ENCODE data around the gene BTNL9.
"Not testable (repeated sequence)": the region's sequence is repeated elsewhere in the genome, so short reads cannot be mapped to it uniquely, and the experiment has no call there.

The BTNL9 gene

DNA sequence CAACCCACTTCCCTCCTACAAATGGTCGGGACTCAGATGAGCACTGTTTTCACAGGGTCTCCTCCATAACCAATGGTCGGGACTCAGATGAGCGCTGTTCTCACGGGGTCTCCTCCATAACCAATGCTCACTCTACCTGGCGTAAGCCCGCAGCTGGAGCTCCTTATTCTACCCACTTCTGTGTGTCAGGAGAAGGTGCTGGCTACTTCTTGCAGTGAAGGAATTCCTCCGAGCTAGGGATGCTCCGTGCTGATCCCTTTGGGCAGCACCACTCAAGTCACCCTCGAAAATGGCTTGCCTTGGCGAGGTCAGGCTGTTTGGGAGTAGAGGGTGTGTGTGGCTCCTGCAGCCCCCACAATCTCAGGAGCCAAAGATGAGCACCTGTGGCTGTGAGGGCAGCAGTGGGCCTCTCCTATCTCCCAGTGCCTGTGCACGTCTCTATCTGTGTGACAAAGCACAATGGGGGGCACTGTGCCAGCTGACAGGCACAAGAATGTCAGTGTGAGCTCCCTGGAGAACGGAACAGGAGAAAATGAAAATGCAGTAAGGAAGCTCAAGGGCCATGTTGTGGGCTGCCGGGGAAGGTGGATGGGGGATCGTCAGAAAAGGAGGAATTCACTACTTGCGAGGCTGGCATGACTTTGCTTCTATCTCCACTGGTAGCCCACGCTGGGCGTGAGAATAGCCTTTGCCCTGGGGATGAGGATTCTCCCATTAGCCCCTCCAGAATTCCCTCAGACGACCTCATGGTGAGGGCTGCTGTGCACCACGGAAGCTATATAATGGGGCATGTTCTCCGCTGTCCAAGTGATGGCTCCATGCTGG, 3.9 kb upstream of the BTNL9 start:
- Mint-ChIP-seq H3K4me1 (ENCODE audit: low read depth) (no peaks in the 10 kb centered on the region), H3K4me3 (no peak overlapping the region), H3K36me3 (ENCODE audit: low read depth) (no peaks in the 10 kb centered on the region), H3K27ac (no peak overlapping the region), H3K27me3 (ENCODE audit: low read depth) (peaks cover 7% of the 10 kb centered on the region), H3K9me3 (peaks cover 4% of the 10 kb centered on the region)
- no peak for DNase-seq (ENCODE audit: low spot score)

DNA sequence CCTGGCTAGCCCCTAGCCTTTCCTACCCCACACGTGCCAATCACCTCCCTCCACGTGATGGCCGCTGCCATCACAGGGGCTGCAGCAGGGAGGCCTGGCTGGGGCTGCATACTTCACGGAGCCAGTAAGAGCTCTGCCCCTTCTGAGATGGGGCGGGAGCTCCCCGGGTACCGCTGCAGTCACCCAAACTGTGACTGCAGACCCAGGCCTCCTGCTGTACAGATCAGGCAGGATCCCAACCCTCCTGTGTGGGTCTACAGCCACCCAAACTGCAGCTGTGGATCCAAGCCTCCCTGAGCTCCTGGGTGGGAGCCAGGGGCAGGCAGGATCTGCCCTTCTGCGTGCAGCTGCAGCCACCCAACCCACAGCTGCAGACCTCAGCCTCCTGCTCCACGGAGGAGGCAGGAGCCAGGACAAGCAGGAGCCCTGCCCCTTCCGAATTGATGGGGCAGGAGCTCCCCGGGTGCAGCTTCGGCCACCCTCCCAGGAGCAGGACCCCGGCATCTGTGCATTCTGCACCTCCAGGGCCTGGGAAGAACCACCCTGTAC, 3.2 kb upstream of the BTNL9 start:
- H3K36me3 Mint-ChIP-seq (ENCODE audit: low read depth), result no peaks in the 10 kb centered on the region
- H3K9me3 Mint-ChIP-seq, result peaks cover 1% of the 10 kb centered on the region
- peaks cover 7% of the 10 kb centered on the region for H3K27me3 Mint-ChIP-seq (ENCODE audit: low read depth)
- no peak for DNase-seq (ENCODE audit: low spot score)
- no peaks in the 10 kb centered on the region for H3K4me1 Mint-ChIP-seq (ENCODE audit: low read depth)
- H3K27ac Mint-ChIP-seq, result no peak overlapping the region
- no peak overlapping the region for H3K4me3 Mint-ChIP-seq

DNA sequence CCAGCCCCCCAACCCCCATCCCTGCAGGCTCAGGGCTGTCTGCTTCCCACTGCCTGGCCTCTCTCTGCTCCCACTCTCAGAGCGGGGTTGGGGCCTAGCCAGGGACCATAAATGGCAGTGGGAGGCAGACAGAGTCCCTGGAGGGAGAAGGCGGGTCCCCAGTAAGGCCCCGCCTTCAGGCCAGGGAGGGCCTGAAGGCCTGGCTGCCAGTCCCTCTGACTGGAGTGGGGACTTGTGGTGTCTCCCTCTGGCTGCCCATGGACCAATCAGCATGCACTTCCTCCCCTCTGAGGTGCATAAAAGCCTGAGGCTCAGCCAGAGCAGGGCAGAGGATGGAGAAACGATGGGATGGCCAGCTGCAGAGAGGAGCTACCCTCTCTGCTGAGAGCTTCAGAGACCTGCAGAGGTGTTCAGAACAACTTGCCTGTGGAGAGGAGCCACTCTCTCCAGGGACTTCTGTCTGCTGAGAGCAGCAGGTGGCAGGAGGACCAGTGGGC, 2.7 kb upstream of the BTNL9 start:
- H3K27ac Mint-ChIP-seq, result no peak overlapping the region
- H3K4me3 Mint-ChIP-seq, result no peak overlapping the region
- H3K36me3 Mint-ChIP-seq (ENCODE audit: low read depth), result no peaks in the 10 kb centered on the region
- DNase-seq (ENCODE audit: low spot score), result no peak
- H3K4me1 Mint-ChIP-seq (ENCODE audit: low read depth), result no peaks in the 10 kb centered on the region
- peaks cover 6% of the 10 kb centered on the region for H3K27me3 Mint-ChIP-seq (ENCODE audit: low read depth)
- no peaks in the 10 kb centered on the region for H3K9me3 Mint-ChIP-seq

DNA sequence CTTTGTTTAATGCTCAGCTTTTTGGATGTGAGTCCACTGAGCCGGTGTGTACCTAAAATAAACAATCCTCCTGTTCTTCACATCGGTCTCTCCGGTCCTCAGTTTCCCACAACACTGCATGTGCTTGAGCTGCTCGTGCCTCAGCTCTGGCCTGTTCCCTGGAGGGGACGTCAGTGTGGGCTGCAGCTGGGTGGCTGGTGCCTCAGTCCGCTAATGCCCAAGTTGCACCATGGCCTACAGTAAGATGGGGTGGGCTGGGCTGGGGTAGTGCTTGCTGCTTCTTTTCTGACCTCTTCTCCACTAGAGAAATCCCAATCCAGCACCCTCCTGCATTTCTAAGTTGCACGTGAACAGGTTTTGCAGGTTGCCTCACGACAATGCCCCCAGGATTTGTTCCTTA, 595 bp upstream of the BTNL9 start:
- no peak for DNase-seq (ENCODE audit: low spot score)
- no peaks in the 10 kb centered on the region for H3K36me3 Mint-ChIP-seq (ENCODE audit: low read depth)
- H3K27ac Mint-ChIP-seq, result no peak overlapping the region
- H3K4me3 Mint-ChIP-seq, result no peak overlapping the region
- H3K9me3 Mint-ChIP-seq, result no peaks in the 10 kb centered on the region
- peaks cover 9% of the 10 kb centered on the region for H3K27me3 Mint-ChIP-seq (ENCODE audit: low read depth)
- no peaks in the 10 kb centered on the region for H3K4me1 Mint-ChIP-seq (ENCODE audit: low read depth)

DNA sequence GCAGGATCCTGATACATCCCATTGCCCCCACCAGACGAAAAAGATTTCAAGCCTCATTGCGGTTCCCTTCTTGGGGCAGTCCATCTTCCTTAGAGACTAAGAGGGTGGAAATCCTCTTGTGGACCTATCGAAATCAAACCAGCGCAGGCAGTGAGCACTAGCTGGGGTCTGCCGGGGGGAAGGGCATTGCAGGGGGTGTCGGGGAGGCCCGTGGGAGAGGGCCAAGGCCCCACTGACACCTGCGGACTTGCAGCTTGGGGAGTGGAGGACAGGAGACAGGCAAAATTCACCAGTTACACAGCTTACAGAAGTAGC, 522 bp downstream of the BTNL9 start:
- Mint-ChIP-seq H3K36me3 (ENCODE audit: low read depth) (no peaks in the 10 kb centered on the region), H3K4me1 (ENCODE audit: low read depth) (no peaks in the 10 kb centered on the region), H3K27ac (no peak overlapping the region), H3K27me3 (ENCODE audit: low read depth) (peaks cover 10% of the 10 kb centered on the region), H3K9me3 (no peaks in the 10 kb centered on the region), H3K4me3 (no peak overlapping the region)
- DNase-seq (ENCODE audit: low spot score), result no peak

DNA sequence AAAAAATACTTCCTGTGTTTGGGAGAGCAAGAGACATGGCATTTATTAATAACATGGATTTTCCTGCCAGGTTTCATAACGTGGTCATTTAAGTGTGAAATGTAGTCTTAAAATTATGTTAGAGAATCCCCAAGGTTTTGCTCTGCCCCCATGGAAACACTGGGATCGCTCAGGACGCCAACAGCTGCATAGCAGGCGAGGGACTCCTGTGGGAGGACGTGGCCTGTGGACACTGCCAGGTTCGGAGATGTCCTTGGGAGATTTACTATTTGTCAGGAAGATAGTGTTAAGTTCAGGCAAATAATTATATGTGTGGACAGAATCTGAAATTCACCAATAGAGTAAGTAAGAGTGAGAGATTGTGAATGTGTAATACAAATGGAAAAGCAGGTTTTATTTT, 977 bp downstream of the BTNL9 start:
- no peak overlapping the region for H3K4me3 Mint-ChIP-seq
- no peaks in the 10 kb centered on the region for H3K9me3 Mint-ChIP-seq
- peaks cover 10% of the 10 kb centered on the region for H3K27me3 Mint-ChIP-seq (ENCODE audit: low read depth)
- H3K4me1 Mint-ChIP-seq (ENCODE audit: low read depth), result no peaks in the 10 kb centered on the region
- H3K27ac Mint-ChIP-seq, result no peak overlapping the region
- no peaks in the 10 kb centered on the region for H3K36me3 Mint-ChIP-seq (ENCODE audit: low read depth)
- DNase-seq (ENCODE audit: low spot score), result no peak

DNA sequence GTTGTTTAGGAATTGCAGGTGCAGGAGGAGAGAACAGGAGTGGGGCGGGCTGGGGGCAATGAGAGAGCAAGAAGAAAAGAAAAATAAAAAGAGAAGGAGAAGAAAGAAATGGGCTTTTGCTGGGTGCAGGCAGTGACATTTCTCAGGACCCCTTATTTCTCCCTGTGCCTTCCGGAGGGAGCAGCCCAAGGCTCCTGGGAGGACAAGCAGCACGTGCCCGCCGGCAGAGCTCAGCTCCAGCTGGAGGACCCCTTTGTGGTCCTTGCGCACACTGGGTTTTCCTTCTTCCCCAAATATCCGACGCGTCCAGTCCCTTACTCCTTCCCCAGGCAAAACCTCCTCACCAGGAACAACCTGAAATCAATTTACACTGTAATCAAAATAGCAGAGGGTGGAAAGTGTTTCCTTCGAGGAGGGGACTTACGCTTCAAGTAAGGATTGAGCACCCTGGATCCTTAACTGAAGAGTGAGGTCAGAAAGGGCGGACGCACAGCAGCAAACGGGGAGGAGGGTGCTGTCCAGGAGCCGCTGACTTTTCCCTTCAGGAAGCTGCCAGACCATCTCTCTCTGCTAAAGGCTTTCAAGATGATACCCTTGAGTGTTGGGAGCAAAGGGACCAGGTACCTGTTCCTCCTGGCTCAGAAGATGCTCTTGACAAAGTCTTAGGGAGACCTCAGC, 2.1 kb downstream of the BTNL9 start:
- Mint-ChIP-seq H3K36me3 (ENCODE audit: low read depth) (no peaks in the 10 kb centered on the region), H3K27me3 (ENCODE audit: low read depth) (peaks cover 10% of the 10 kb centered on the region), H3K27ac (no peak overlapping the region)

DNA sequence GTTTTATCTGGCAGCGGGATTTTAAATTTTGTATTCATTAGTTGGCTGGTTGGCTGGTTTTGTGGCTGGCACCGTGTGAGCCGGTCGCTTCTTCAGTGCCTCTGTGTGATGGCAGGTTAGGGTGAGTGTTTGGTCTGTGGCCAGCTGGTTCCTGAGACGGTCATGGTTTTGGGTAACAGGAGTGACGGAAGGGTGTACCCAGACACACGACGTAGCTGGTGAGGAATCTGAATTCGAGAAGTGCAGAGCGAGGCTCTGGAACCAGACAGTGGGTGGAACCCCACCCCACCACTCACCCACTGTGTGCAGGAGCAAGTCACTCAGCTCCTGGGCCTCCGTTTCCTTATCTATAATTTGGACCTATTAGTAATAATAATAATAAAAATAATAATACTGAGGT, 2.7 kb downstream of the BTNL9 start:
- Mint-ChIP-seq H3K27me3 (ENCODE audit: low read depth) (peaks cover 10% of the 10 kb centered on the region), H3K36me3 (ENCODE audit: low read depth) (no peaks in the 10 kb centered on the region), H3K4me3 (no peak overlapping the region), H3K4me1 (ENCODE audit: low read depth) (no peaks in the 10 kb centered on the region), H3K9me3 (no peaks in the 10 kb centered on the region), H3K27ac (no peak overlapping the region)
- DNase-seq (ENCODE audit: low spot score), result no peak

More for the DNA sequence above, 2.1 kb downstream of the BTNL9 start:
- no peaks in the 10 kb centered on the region for H3K9me3 Mint-ChIP-seq
- no peak for DNase-seq (ENCODE audit: low spot score)
- no peaks in the 10 kb centered on the region for H3K4me1 Mint-ChIP-seq (ENCODE audit: low read depth)
- H3K4me3 Mint-ChIP-seq, result no peak overlapping the region

DNA sequence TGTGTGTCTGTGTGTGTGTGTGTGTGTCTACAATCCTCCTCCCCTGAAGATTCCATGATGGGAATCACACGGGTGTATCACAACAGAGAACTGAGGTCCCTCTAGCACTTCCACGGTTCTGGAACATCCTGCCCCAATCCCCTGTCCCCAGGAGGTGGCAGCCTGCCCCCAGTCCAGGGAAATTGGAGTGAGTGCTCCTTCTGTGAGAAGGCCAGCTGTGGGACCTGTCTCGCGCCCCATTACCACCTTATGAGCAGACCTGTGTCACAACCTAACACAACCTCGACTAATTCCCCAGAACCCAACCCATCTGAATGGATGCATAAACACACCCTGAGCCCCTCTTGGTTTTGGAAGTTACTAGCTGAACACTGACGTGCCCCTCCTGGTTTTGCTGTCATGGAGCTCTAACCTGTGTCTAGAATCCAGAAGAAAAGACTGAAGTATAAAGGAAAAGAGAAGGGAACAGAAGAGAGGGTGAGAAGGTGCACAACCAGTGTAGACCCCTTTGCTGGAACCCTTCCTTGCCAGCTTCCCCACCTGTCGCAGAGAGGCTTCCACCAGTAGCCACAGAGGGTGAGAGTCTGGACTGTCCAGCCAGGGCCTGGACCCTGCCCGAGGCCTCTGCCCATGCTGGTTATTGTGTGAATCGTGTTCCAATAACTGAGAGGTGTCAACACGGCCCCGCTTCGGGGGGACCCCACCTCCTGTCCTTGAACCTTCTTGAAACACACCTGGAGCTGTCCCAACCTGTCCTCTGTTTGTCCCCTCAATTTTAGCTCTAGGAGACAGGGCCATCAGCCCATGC, 3.4 kb downstream of the BTNL9 start:
- no peak overlapping the region for H3K4me3 Mint-ChIP-seq
- H3K9me3 Mint-ChIP-seq, result no peaks in the 10 kb centered on the region
- H3K36me3 Mint-ChIP-seq (ENCODE audit: low read depth), result no peaks in the 10 kb centered on the region
- DNase-seq (ENCODE audit: low spot score), result no peak
- H3K27me3 Mint-ChIP-seq (ENCODE audit: low read depth), result peaks cover 12% of the 10 kb centered on the region
- H3K27ac Mint-ChIP-seq, result no peak overlapping the region
- no peaks in the 10 kb centered on the region for H3K4me1 Mint-ChIP-seq (ENCODE audit: low read depth)

DNA sequence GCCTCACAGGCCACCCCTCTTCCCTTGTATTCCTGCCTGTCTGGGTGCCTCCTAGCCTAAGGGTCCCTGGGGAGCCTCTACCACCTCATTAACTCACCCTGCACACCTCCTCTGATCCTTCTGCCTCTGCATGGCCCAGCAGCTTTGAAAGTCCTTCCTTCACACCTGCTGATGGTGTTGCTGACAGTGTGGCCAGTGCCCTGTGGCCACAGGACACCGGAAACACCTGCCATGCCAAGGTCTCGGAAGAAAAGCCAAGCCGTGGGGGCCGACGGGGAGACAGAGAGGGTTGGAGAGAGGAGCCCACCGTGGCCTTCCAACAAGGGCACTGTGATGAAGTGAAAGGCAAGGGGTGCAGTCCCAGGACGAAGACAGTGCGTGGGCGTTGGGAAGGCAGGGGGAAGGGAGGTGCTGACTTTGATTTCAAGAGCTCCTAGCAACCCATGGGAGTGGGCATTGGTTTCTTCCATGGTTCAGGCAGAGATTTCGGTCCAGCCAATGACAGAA, 4.1 kb downstream of the BTNL9 start:
- DNase-seq (ENCODE audit: low spot score), result no peak
- Mint-ChIP-seq H3K4me3 (no peak overlapping the region), H3K27me3 (ENCODE audit: low read depth) (peaks cover 15% of the 10 kb centered on the region), H3K36me3 (ENCODE audit: low read depth) (no peaks in the 10 kb centered on the region), H3K9me3 (no peaks in the 10 kb centered on the region), H3K4me1 (ENCODE audit: low read depth) (no peaks in the 10 kb centered on the region), H3K27ac (no peak overlapping the region)

DNA sequence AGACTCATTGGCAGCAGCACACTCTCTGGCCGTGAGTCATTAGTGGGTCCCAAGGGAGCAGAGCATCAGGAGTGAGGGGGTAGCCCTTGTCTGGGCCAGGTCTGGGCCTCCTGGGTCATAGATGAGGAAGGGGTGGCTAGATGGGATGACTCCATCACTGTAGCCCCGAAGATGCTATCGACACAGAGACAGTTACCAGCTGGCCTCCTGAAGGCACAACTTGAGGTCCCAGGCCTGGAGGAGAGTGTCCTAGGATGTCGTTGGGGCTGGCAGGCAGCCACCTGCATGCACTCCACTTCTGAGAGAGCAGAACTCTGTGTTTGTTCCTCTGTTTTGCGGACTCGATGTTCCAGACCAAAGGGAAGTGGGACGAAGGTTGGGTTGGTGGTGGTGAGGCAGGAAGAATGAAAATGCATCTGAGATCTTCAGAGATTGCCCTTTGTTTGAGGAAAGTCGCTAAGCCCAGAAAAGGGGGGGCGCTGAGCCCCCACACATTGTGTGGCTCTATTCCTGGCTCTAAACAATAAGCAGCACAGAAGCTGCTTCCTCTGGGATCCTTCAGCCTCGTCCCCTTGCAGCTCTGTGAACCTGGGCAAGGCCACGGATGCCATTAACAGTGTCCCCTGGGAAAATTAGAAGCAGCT, 4.7 kb downstream of the BTNL9 start:
- peaks cover 21% of the 10 kb centered on the region for H3K27me3 Mint-ChIP-seq (ENCODE audit: low read depth)
- no peaks in the 10 kb centered on the region for H3K36me3 Mint-ChIP-seq (ENCODE audit: low read depth)
- H3K9me3 Mint-ChIP-seq, result no peaks in the 10 kb centered on the region
- no peak for DNase-seq (ENCODE audit: low spot score)
- no peak overlapping the region for H3K4me3 Mint-ChIP-seq
- no peak overlapping the region for H3K27ac Mint-ChIP-seq
- H3K4me1 Mint-ChIP-seq (ENCODE audit: low read depth), result no peaks in the 10 kb centered on the region

DNA sequence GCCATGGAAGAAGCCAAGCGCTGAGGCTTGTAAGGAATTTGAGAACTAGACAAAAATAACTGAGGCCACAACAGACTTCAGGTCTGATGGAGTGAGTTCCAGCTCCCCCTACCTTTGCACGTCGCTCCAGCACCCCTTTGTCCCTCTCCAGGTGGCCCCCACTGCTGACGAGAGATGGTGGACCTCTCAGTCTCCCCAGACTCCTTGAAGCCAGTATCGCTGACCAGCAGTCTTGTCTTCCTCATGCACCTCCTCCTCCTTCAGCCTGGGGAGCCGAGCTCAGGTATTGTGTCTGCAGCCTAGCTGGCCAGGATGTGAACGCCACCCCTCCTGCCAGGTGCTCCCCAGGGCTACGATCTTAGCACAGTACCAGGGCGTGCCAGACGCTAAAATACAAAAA, 5.2 kb downstream of the BTNL9 start:
- Mint-ChIP-seq H3K27me3 (ENCODE audit: low read depth) (peaks cover 23% of the 10 kb centered on the region), H3K36me3 (ENCODE audit: low read depth) (no peaks in the 10 kb centered on the region), H3K4me1 (ENCODE audit: low read depth) (no peaks in the 10 kb centered on the region), H3K9me3 (no peaks in the 10 kb centered on the region), H3K27ac (no peak overlapping the region), H3K4me3 (no peak overlapping the region)
- DNase-seq (ENCODE audit: low spot score), result no peak

DNA sequence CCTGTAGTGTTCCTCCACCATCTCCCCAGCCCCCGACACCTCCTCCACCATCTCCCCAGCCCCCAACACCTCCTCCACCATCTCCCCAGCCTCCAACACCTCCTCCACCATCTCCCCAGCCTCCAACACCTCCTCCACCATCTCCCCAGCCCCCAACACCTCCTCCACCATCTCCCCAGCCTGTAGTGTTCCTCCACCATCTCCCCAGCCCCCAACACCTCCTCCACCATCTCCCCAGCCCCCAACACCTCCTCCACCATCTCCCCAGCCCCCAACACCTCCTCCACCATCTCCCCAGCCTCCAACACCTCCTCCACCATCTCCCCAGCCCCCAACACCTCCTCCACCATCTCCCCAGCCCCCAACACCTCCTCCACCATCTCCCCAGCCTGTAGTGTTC, 5.8 kb downstream of the BTNL9 start:
- peaks cover 29% of the 10 kb centered on the region for H3K27me3 Mint-ChIP-seq (ENCODE audit: low read depth)
- H3K36me3 Mint-ChIP-seq (ENCODE audit: low read depth); H3K27ac Mint-ChIP-seq; DNase-seq (ENCODE audit: low spot score); H3K4me1 Mint-ChIP-seq (ENCODE audit: low read depth); H3K9me3 Mint-ChIP-seq; H3K4me3 Mint-ChIP-seq: not testable (repeated sequence)

Measured in T-helper 2 cell treated with Interferon-gamma antibody and Interleukin-4, amounts not matched to agents 5 μg/mL and 100 μg/mL, for 36 hours (primary cell).